ENCODE data around the gene UBR1.
"Not testable (repeated sequence)": the region's sequence is repeated elsewhere in the genome, so short reads cannot be mapped to it uniquely, and the experiment has no call there.

UBR1 gene

DNA sequence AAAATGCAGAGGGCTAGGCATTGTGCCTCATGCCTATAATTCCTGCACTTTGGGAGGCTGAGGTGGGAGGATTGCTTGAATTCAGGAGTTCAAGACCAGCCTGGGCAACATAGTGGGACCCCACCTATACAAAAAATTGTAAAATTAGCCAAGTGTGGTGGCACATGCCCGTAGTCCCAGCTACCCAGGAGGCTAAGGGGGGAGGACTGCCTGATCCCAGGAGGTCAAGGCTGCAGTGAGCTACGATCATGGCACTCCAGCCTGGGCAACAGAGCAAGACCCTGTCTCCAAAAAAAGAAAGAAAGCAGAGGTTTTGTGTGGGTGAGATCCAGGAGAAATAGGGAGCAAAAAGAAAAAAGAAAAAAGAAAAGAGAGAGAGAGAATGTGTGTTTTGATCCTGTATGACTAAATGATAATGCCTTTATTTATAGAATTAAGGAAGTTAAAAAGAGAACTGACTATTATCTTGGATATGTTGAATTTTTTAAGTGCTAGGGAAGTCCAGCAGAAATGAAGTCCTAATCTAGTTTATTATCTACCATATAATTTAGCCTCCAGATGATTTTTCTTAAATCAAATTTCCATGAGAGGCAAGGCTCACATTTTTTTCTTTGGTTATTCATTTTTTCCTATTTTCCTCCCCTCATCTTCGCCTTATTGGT, 190.1 kb downstream of the UBR1 start:
- no peak for DNase-seq (ENCODE audit: low read depth in 1 of 2, low spot score in 1 of 2)

DNA sequence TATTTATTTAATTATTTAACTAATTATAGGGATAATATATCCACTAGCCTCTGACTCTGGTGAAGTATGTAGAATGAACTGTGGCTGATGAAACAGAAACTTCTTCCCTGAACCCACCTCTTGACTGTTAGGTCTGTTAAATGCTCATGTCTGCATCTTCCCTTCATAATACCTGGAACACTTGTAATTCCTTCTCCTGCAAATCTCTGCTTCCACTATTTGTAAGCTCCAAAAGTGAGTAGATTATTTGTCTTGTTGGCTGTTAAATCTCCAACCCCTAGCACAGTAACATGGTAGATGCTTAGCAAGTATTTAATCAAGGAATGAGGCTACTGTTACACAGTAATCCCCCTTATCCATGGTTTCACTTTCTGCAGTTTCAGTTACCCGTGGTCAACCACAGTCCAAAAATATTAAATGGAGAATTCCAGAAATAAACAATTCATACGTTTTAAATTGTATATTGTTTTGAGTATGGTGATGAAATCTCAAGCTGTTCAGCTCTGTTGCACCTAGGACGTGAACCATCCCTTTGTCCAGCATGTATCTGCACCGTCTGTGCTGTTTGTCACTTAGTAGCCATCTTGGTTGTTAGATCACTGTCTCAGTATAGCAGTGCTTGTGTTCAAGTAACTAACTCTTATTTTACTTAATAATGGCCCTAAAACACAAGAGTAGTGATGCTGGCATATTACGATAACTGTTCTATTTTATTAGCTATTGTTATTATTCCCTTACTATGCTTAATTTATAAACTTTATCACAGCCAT, 190.9 kb downstream of the UBR1 start:
- no peak for DNase-seq (ENCODE audit: low read depth in 1 of 2, low spot score in 1 of 2)

DNA sequence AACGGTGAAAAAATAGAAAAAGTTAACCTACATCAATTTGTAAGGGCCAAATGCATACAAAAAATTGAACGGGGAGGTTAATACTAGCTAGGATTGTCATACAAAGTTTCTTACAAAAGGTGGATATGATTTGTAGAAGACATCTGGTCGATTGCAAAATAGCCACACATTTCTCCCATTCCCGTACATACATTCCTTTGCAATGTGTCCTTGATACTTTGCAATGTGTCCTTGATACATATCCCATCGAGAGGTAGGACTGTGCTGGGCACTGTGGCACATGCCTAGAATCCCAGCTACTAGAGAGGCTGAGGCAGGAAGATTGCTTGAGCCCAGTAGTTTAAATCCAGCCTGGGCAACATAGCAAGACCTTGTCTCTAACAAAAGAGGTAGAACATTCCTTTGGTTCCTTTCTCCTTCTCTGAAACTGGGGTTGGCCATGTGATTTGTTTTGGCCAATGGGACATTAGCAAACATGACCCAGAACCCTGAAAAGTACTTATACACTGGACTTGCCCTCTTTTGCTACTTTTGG, 194.7 kb downstream of the UBR1 start:
- no peak for DNase-seq (ENCODE audit: low read depth in 1 of 2, low spot score in 1 of 2)

DNA sequence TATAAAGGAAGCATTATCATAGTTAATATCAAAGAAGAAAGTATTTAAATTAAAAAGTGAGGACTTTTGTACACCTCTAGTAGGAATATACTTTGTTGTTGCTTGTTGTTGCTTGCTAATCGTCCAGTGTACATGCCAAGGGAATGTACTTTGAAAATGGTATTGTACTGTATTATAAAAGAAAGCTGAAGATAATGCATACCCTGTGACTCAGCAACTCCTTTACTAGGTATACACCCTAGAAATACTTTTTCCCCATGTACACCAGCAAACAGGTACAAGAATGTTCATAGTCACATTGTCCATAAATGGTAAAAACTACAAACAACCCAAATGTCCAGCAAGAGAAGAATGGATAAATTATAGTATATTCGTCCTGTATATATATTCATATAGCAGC, 197.3 kb downstream of the UBR1 start:
- no peak for DNase-seq (ENCODE audit: low read depth in 1 of 2, low spot score in 1 of 2)

DNA sequence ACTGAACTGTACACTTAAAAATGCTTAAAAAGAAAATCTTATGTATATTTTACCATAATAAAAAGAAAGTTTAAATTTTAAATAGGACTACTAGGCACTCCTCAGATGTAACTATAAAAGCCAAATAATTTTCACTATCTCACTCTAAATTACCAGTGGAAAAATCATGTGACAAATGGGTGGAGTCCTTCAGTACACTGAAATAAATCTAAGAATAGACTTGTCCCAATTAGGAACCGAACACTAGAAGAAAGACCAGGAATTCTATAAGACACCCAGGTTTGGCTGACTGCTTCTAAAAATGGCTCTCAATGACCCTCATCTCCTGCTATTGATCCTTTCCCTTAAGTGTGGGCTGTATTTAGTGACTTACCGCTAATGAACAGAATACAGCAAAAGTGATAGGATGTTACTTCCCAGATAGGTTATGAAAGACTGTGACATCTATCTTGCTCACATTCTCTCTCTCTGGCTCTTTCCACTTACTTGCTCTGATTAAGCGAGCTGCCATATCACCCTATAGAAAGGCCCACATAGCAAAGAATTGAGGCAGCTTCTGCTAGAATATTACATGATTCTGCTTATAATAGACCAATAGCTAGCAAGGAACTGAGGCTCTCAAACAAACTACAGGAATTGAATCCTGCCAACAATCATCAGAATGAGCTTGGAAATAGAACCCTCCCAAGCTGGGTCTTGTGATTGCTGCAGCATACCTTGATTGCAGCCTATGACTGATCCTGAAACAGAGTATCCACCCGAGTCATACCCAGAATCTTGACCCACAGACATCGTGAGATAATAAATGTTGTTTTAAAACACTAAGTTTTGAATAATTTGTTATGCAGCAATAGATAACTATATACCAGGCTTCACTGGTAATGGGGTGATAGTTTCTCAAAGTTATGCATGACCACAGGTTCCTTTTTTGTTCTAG, 202.2 kb downstream of the UBR1 start:
- no peak for DNase-seq (ENCODE audit: low read depth in 1 of 2, low spot score in 1 of 2)

DNA sequence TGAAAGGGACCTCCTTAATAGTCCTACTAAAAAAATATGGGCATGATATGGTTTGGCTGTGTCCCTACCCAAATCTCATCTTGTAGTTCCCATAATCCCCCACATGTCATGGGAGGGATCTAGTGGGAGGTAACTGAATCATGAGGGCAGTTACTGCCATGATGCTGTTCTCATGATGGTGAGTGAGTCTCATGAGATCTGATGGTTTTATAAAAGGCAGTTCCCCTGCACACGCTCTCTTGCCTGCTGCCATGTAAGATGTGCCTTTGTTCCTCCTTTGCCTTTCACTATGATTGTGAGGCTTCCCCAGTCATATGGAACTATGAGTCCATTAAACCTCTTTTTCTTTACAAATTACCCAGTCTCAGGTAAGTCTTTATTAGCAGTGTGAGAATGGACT, 211.9 kb downstream of the UBR1 start:
- DNase-seq (ENCODE audit: low read depth in 1 of 2, low spot score in 1 of 2): not testable (repeated sequence)
